ENCODE measurements around the gene MAGEC1.
"Not testable (repeated sequence)": the region's sequence is repeated elsewhere in the genome, so short reads cannot be mapped to it uniquely, and the experiment has no call there.

The MAGEC1 gene, protein sequence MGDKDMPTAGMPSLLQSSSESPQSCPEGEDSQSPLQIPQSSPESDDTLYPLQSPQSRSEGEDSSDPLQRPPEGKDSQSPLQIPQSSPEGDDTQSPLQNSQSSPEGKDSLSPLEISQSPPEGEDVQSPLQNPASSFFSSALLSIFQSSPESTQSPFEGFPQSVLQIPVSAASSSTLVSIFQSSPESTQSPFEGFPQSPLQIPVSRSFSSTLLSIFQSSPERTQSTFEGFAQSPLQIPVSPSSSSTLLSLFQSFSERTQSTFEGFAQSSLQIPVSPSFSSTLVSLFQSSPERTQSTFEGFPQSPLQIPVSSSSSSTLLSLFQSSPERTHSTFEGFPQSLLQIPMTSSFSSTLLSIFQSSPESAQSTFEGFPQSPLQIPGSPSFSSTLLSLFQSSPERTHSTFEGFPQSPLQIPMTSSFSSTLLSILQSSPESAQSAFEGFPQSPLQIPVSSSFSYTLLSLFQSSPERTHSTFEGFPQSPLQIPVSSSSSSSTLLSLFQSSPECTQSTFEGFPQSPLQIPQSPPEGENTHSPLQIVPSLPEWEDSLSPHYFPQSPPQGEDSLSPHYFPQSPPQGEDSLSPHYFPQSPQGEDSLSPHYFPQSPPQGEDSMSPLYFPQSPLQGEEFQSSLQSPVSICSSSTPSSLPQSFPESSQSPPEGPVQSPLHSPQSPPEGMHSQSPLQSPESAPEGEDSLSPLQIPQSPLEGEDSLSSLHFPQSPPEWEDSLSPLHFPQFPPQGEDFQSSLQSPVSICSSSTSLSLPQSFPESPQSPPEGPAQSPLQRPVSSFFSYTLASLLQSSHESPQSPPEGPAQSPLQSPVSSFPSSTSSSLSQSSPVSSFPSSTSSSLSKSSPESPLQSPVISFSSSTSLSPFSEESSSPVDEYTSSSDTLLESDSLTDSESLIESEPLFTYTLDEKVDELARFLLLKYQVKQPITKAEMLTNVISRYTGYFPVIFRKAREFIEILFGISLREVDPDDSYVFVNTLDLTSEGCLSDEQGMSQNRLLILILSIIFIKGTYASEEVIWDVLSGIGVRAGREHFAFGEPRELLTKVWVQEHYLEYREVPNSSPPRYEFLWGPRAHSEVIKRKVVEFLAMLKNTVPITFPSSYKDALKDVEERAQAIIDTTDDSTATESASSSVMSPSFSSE

DNA sequence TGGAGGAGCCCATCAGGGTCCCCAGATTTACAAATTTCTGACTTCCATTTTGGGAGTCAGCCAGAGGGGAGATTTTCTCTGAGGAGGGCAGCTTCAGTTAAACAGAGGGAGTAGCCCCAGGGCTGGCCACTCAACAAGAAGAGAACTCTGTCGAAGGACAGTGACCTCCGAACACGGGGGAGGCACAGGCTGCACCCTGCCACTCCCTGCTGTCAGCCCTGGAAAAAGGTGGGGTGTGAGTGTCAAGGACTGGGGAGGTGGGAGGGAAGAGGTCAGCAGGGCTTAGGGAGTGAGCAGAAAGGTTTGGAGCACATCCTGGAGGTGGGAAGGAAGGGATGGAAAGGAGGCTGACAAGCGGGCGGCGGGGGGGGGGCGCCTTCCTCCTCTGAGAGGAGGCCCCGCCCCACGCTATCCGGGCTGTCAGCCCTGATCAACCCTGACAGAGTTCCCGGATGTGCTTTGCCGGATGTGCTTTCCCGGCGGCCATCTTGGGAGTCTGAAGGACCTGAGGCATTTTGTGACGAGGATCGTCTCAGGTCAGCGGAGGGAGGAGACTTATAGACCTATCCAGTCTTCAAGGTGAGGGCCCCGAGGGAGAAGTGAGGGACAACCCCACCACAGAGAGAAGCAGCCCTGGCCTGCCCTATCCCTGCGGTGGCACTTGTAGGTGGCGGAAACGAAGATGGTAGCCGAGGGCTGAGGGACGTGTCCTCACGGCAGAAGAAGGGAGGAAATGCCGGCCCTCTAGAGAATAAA lies at the start of gene MAGEC1:
Gene MAGEC1 (plus strand): TSS at position 495 of the 756 bp plus-strand sequence. CDS start 1,179 bp downstream, outside the sequence.
- H3K27me3 ChIP-seq (ENCODE audit: insufficient read depth, low read depth): no peaks in the 10 kb centered on the region
- no peak within 1 kb of the TSS for H3K9ac ChIP-seq
- H4K20me1 ChIP-seq (ENCODE audit: insufficient read depth): no peaks in the 10 kb centered on the region
- no peaks in the 10 kb centered on the region for H3K79me2 ChIP-seq (ENCODE audit: insufficient read depth, low read depth)
- no peak within 1 kb of the TSS for H3K4me3 ChIP-seq (IDR thresholded peaks at IDR 0.05; ENCODE audit: insufficient read depth, low read depth, low read length)
- no peaks in the 10 kb centered on the region for H3K4me1 ChIP-seq (ENCODE audit: low read depth, poor library complexity, severe bottlenecking)
- H3K27ac ChIP-seq: no peak within 1 kb of the TSS
- no peak for TF ChIP-seq CTCF (conservative IDR thresholded peaks at IDR 0.05; ENCODE audit: low read depth, low read length)
- no peak within 1 kb of the TSS for H2AFZ ChIP-seq (ENCODE audit: low read depth)
- H3K36me3 ChIP-seq (ENCODE audit: insufficient read depth): no peaks in the 10 kb centered on the region
- no peak within 1 kb of the TSS for H3K4me2 ChIP-seq

GRCh38 chrX:141857479-141857878 lies 46.2 kb upstream of the MAGEC1 start:
- H4K20me1 ChIP-seq (ENCODE audit: insufficient read depth): no peaks in the 10 kb centered on the region
- no peak overlapping the region for H3K9ac ChIP-seq
- no peaks in the 10 kb centered on the region for H3K36me3 ChIP-seq (ENCODE audit: insufficient read depth)
- H3K4me2 ChIP-seq: no peak overlapping the region
- H3K4me1 ChIP-seq (ENCODE audit: low read depth, poor library complexity, severe bottlenecking): no peaks in the 10 kb centered on the region
- no peak overlapping the region for H3K4me3 ChIP-seq (IDR thresholded peaks at IDR 0.05; ENCODE audit: insufficient read depth, low read depth, low read length)
- no peak overlapping the region for H3K27ac ChIP-seq
- no peak for TF ChIP-seq CTCF (conservative IDR thresholded peaks at IDR 0.05; ENCODE audit: low read depth, low read length)
- no peaks in the 10 kb centered on the region for H3K79me2 ChIP-seq (ENCODE audit: insufficient read depth, low read depth)
- no peaks in the 10 kb centered on the region for H3K27me3 ChIP-seq (ENCODE audit: insufficient read depth, low read depth)
- no peak overlapping the region for H2AFZ ChIP-seq (ENCODE audit: low read depth)

DNA sequence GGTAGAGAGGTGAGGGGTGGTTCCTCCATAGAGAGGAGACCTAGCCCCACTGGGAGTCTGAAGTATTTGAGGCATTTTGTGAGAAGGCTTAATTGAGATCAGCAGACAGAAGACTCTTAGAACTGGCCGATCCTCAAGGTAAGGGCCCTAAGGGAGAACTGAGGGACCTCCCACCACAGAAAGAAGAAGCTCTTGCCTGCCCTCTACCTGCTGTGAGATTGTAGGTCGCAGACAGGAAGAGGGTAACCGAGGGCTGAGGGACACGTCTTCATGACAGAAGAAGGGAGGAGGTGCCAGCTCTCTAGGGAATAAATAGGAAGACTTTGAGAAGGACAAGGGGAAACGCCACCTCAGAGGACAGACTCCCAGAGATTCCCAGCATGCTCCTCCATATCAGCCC lies 24.1 kb upstream of the MAGEC1 start:
- Histone ChIP-seq H3K9ac (no peak overlapping the region), H3K36me3 (ENCODE audit: insufficient read depth) (no peaks in the 10 kb centered on the region), H3K4me3 (IDR thresholded peaks at IDR 0.05; ENCODE audit: insufficient read depth, low read depth, low read length) (no peak overlapping the region), H3K4me2 (no peak overlapping the region), H3K27ac (no peak overlapping the region), H2AFZ (ENCODE audit: low read depth) (no peak overlapping the region), H3K79me2 (ENCODE audit: insufficient read depth, low read depth) (no peaks in the 10 kb centered on the region), H3K27me3 (ENCODE audit: insufficient read depth, low read depth) (no peaks in the 10 kb centered on the region), H3K4me1 (ENCODE audit: low read depth, poor library complexity, severe bottlenecking) (no peaks in the 10 kb centered on the region), H4K20me1 (ENCODE audit: insufficient read depth) (no peaks in the 10 kb centered on the region)
- no peak for TF ChIP-seq CTCF (conservative IDR thresholded peaks at IDR 0.05; ENCODE audit: low read depth, low read length)

- not testable (repeated sequence) for H3K4me3 ChIP-seq (IDR thresholded peaks at IDR 0.05; ENCODE audit: insufficient read depth, low read depth, low read length); H3K36me3 ChIP-seq (ENCODE audit: insufficient read depth); H4K20me1 ChIP-seq (ENCODE audit: insufficient read depth); H3K27ac ChIP-seq; H3K4me1 ChIP-seq (ENCODE audit: low read depth, poor library complexity, severe bottlenecking); H3K9ac ChIP-seq; H3K79me2 ChIP-seq (ENCODE audit: insufficient read depth, low read depth); H2AFZ ChIP-seq (ENCODE audit: low read depth); H3K4me2 ChIP-seq; H3K27me3 ChIP-seq (ENCODE audit: insufficient read depth, low read depth)
Observed at GRCh38 chrX:141888811-141889210, 14.9 kb upstream of the MAGEC1 start.
